A673 (cell line): ENCODE measurements around the gene C17orf67. TPM values are rescaled to one million over a fixed set of nuclear protein-coding genes. Genes with fewer than 3 reads are reported as not detected.

Source experiments
- BruUV-seq: library from RNA; stranded (reverse); fragments of 400-500 nt; replicated peaks from 2 replicates; lab custom pipeline; 2021; lab: Mats Ljungman, UMichigan
- CTCF ChIA-PET: fragments of 300-600 bp; sonication (Branson Sonifier 250); formaldehyde crosslinking; loops from one replicate; lab custom pipeline; 2022; ENCODE audit warnings: antibody characterized with exemption; lab: Charles Lee
- POLR2A ChIA-PET: fragments of 300-600 bp; sonication (Branson Sonifier 250); formaldehyde crosslinking; loops from one replicate; lab custom pipeline; 2022; ENCODE audit warnings: antibody characterized with exemption; ENCODE audit not compliant: low non-redundant PET; lab: Charles Lee
- DNase-seq: peaks from one replicate; pipeline ENCODE4 v3.0.0-alpha.2; 2015; ENCODE audit warnings: low spot score
- H3K27ac ChIP-seq: fragments of 200-600 bp; sonication (generic); 2 replicates; pipeline ENCODE4 v1.5.1; 2016; ENCODE audit warnings: mixed run types, low read depth, mild to moderate bottlenecking, mixed read lengths, antibody characterized with exemption, low read length; ENCODE audit not compliant: poor library complexity, severe bottlenecking
- H3K27me3 ChIP-seq: fragments of 200-600 bp; sonication (generic); replicated peaks from 2 replicates; pipeline ENCODE4 v1.6.1; 2017; ENCODE audit warnings: mixed run types, low read depth, mild to moderate bottlenecking, mixed read lengths, antibody characterized with exemption, low read length; ENCODE audit not compliant: insufficient read depth, poor library complexity
- H3K36me3 ChIP-seq: fragments of 200-600 bp; sonication (generic); 2 replicates; pipeline ENCODE4 v1.6.1; 2016; ENCODE audit warnings: mixed run types, mild to moderate bottlenecking, mixed read lengths, antibody characterized with exemption, low read length; ENCODE audit not compliant: insufficient read depth, poor library complexity, severe bottlenecking
- H3K4me1 ChIP-seq: fragments of 200-600 bp; sonication (generic); 2 replicates; pipeline ENCODE4 v1.6.1; 2017; ENCODE audit warnings: mixed run types, mild to moderate bottlenecking, mixed read lengths, antibody characterized with exemption, low read length; ENCODE audit not compliant: insufficient read depth, poor library complexity, severe bottlenecking
- H3K4me3 ChIP-seq: fragments of 200-600 bp; sonication (generic); 2 replicates; pipeline ENCODE4 v1.5.1; 2016; ENCODE audit warnings: low read depth, mixed run types, mild to moderate bottlenecking, mixed read lengths, low read length; ENCODE audit not compliant: poor library complexity, severe bottlenecking
- H3K9me3 ChIP-seq: fragments of 200-600 bp; sonication (generic); 2 replicates; pipeline ENCODE4 v1.6.1; 2016; ENCODE audit warnings: mixed run types, low read depth, mild to moderate bottlenecking, mixed read lengths, antibody characterized with exemption, low read length; ENCODE audit not compliant: poor library complexity, severe bottlenecking
- EZH2 ChIP-seq: fragments of 200-600 bp; sonication (generic); IDR thresholded peaks from 2 replicates; pipeline ENCODE4 v1.6.1; 2017; ENCODE audit warnings: borderline replicate concordance, low read depth, mild to moderate bottlenecking, mixed read lengths, antibody characterized with exemption, low read length; ENCODE audit not compliant: poor library complexity, severe bottlenecking
- intact Hi-C: fragments of 100-400 bp; cut with micrococcal nuclease; formaldehyde crosslinking; loops from one replicate; pipeline ENCODE4 v1.10.0; 2022; ENCODE audit not compliant: unreplicated experiment
- total RNA-seq: library from RNA; stranded (reverse); gene quantifications from 2 replicates; pipeline ENCODE4 v1.2.3, GENCODE V29; 2021
- TF ChIP-seq, protein P1 (sequence below): fragments of 300-800, 200-600 bp; sonication (generic); conservative IDR thresholded peaks from 2 replicates; pipeline ENCODE4 v1.5.1; 2017; ENCODE audit warnings: low read depth, mild to moderate bottlenecking, antibody characterized with exemption, low read length, moderate library complexity, mixed read lengths

The C17orf67 gene
- total RNA-seq, 1 experiment from 2014 or later, result 2.7 TPM

DNA sequence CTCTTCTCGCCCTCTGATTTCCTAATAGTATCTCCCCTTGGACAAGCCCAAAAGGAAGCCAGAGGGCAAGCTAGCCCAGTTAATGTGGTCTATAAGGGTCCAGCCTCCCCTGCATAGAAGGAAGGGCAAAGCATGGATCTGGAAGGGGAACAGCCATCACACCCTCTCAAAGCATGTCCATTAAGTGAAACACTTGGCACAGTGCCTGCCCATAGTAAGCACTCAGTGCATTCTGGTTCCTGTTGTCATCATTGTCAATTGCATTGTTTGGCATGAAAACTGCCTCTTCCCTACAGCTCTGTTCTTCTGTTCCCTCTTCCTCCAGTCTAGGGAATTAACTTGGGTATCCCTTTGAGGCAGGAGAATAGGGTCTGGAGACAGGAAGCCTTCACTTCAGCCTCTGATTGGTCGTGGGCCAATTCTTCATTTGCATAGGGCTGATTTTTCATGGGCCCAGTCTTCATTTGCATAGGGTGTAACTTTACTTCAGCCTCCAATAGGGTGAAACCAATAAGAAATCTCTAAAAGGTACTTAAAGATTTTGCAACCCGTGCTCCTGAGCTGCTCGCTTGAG lies 81.4 kb downstream of the C17orf67 start:
- no peaks in the 10 kb centered on the region for H3K4me1 ChIP-seq

GRCh38 chr17:56751145-56751738 lies 82.5 kb downstream of the C17orf67 start:
- BruUV-seq, result no TSS peak
- intact Hi-C loops, result no loop called here

More for the DNA sequence above, 81.4 kb downstream of the C17orf67 start:
- no peak overlapping the region for H3K4me3 ChIP-seq
- no peak overlapping the region for H3K27ac ChIP-seq
- no peaks in the 10 kb centered on the region for H3K36me3 ChIP-seq
- no peak for TF ChIP-seq EZH2
- TF ChIP-seq, protein P1, sequence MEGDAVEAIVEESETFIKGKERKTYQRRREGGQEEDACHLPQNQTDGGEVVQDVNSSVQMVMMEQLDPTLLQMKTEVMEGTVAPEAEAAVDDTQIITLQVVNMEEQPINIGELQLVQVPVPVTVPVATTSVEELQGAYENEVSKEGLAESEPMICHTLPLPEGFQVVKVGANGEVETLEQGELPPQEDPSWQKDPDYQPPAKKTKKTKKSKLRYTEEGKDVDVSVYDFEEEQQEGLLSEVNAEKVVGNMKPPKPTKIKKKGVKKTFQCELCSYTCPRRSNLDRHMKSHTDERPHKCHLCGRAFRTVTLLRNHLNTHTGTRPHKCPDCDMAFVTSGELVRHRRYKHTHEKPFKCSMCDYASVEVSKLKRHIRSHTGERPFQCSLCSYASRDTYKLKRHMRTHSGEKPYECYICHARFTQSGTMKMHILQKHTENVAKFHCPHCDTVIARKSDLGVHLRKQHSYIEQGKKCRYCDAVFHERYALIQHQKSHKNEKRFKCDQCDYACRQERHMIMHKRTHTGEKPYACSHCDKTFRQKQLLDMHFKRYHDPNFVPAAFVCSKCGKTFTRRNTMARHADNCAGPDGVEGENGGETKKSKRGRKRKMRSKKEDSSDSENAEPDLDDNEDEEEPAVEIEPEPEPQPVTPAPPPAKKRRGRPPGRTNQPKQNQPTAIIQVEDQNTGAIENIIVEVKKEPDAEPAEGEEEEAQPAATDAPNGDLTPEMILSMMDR, result no peak
- H3K27me3 ChIP-seq, result no peaks in the 10 kb centered on the region
- DNase-seq, result peak; percentile 47
- intact Hi-C loops, result no loop called here
- CTCF ChIA-PET, result no interaction called here
- no TSS peak for BruUV-seq
- H3K9me3 ChIP-seq, result no peaks in the 10 kb centered on the region
- POLR2A ChIA-PET, result no interaction called here

GRCh38 chr17:56744721-56745120 lies 89.0 kb downstream of the C17orf67 start:
- intact Hi-C loops, result no loop called here
- no TSS peak for BruUV-seq
- H3K27ac ChIP-seq, result no peak overlapping the region
- ChIA-PET CTCF (no interaction called here), POLR2A (no interaction called here)
- no peaks in the 10 kb centered on the region for H3K36me3 ChIP-seq
- TF ChIP-seq EZH2, result no peak
- TF ChIP-seq, protein P1, result no peak
- H3K27me3 ChIP-seq, result no peaks in the 10 kb centered on the region
- no peaks in the 10 kb centered on the region for H3K9me3 ChIP-seq
- DNase-seq, result no peak
- H3K4me1 ChIP-seq, result no peaks in the 10 kb centered on the region
- no peak overlapping the region for H3K4me3 ChIP-seq

More at GRCh38 chr17:56751145-56751738, 82.5 kb downstream of the C17orf67 start:
- no peak for TF ChIP-seq EZH2
- TF ChIP-seq, protein P1, result no peak
- DNase-seq, result no peak
- H3K4me3 ChIP-seq, result no peak overlapping the region
- H3K36me3 ChIP-seq, result no peaks in the 10 kb centered on the region
- no peaks in the 10 kb centered on the region for H3K9me3 ChIP-seq
- no peak overlapping the region for H3K27ac ChIP-seq
- H3K27me3 ChIP-seq, result no peaks in the 10 kb centered on the region
- POLR2A ChIA-PET, result no interaction called here
- H3K4me1 ChIP-seq, result no peaks in the 10 kb centered on the region
- CTCF ChIA-PET, result no interaction called here
